WTC11 (cell line): ENCODE measurements around the gene FES. TPM values are rescaled to one million over a fixed set of nuclear protein-coding genes. Genes with fewer than 3 reads are reported as not detected.
"Not testable (repeated sequence)": the region's sequence is repeated elsewhere in the genome, so short reads cannot be mapped to it uniquely, and the experiment has no call there.

Experiments
- ATAC-seq: fragments of 200-7000 bp; cut with Tn5 transposase; 2 replicates; pipeline ENCODE4 v1.10.0; 2021; ENCODE audit warnings: mild to moderate bottlenecking, moderate library complexity
- CTCF ChIA-PET: fragments of 300-600 bp; sonication (Branson Sonifier 250); formaldehyde crosslinking; loops from one replicate; lab custom pipeline; 2021; ENCODE audit warnings: antibody characterized with exemption; lab: Charles Lee
- POLR2A ChIA-PET: fragments of 350-600 bp; sonication (Branson Sonifier 250); formaldehyde crosslinking; loops from one replicate; lab custom pipeline; 2021; ENCODE audit warnings: antibody characterized with exemption; lab: Charles Lee
- DNase-seq: peaks from one replicate; pipeline ENCODE4 v3.0.0; 2021; ENCODE audit warnings: low spot score
- H3K27ac Mint-ChIP-seq: 2 replicates; pipeline ENCODE4 v1.8.0; 2021; ENCODE audit warnings: mixed read lengths
- H3K27me3 Mint-ChIP-seq: 2 replicates; pipeline ENCODE4 v1.8.0; 2021; ENCODE audit warnings: low read depth, mild to moderate bottlenecking, moderate library complexity, mixed read lengths
- H3K36me3 Mint-ChIP-seq: 2 replicates; pipeline ENCODE4 v1.8.0; 2021; ENCODE audit warnings: mixed read lengths
- H3K4me1 Mint-ChIP-seq: 2 replicates; pipeline ENCODE4 v1.8.0; 2022; ENCODE audit warnings: mixed read lengths
- H3K4me3 Mint-ChIP-seq: 2 replicates; pipeline ENCODE4 v1.8.0; 2021; ENCODE audit warnings: mild to moderate bottlenecking, moderate library complexity, mixed read lengths
- H3K9me3 Mint-ChIP-seq: 2 replicates; pipeline ENCODE4 v1.8.0; 2021; ENCODE audit warnings: mixed read lengths
- ATF3 ChIP-seq: sonication (generic); formaldehyde crosslinking; conservative IDR thresholded peaks from 2 replicates; pipeline ENCODE4 v1.8.1; 2022; ENCODE audit warnings: mild to moderate bottlenecking, missing genetic modification reagents
- ATF6 ChIP-seq: sonication (generic); formaldehyde crosslinking; IDR thresholded peaks from 2 replicates; pipeline ENCODE4 v1.8.1; 2023; ENCODE audit warnings: mild to moderate bottlenecking, missing genetic modification reagents
- EMX1 ChIP-seq: fragments of 250-450 bp; sonication (Bioruptor Pico); IDR thresholded peaks from 2 replicates; pipeline ENCODE4 v1.8.0; 2021; ENCODE audit warnings: mild to moderate bottlenecking
- ERG ChIP-seq: fragments of 250-450 bp; sonication (Bioruptor Pico); IDR thresholded peaks from 2 replicates; pipeline ENCODE4 v1.8.0; 2021; ENCODE audit warnings: mild to moderate bottlenecking
- ESRRA ChIP-seq: sonication (generic); formaldehyde crosslinking; IDR thresholded peaks from 2 replicates; pipeline ENCODE4 v1.8.1; 2022; ENCODE audit warnings: mild to moderate bottlenecking, missing genetic modification reagents, borderline replicate concordance
- GABPB1 ChIP-seq: sonication (generic); formaldehyde crosslinking; IDR thresholded peaks from 2 replicates; pipeline ENCODE4 v1.8.1; 2023; ENCODE audit warnings: mild to moderate bottlenecking, missing genetic modification reagents
- KAT7 ChIP-seq: sonication (generic); formaldehyde crosslinking; IDR thresholded peaks from 2 replicates; pipeline ENCODE4 v1.8.1; 2023; ENCODE audit warnings: missing genetic modification reagents, mild to moderate bottlenecking, borderline replicate concordance
- NFYB ChIP-seq: sonication (generic); formaldehyde crosslinking; conservative IDR thresholded peaks from 2 replicates; pipeline ENCODE4 v1.8.0; 2022; ENCODE audit warnings: low read depth, missing genetic modification reagents
- SMAD4 ChIP-seq: sonication (generic); formaldehyde crosslinking; IDR thresholded peaks from 2 replicates; pipeline ENCODE4 v1.8.0; 2022; ENCODE audit warnings: mild to moderate bottlenecking, missing genetic modification reagents
- USF1 ChIP-seq: sonication (generic); formaldehyde crosslinking; IDR thresholded peaks from 2 replicates; pipeline ENCODE4 v1.8.0; 2022; ENCODE audit warnings: mild to moderate bottlenecking, missing genetic modification reagents
- ZBTB21 ChIP-seq: sonication (generic); formaldehyde crosslinking; IDR thresholded peaks from 2 replicates; pipeline ENCODE4 v1.8.1; 2023; ENCODE audit warnings: mild to moderate bottlenecking, missing genetic modification reagents, borderline replicate concordance
- ZNF219 ChIP-seq: sonication (generic); formaldehyde crosslinking; IDR thresholded peaks from 2 replicates; pipeline ENCODE4 v1.8.0; 2023; ENCODE audit warnings: missing genetic modification reagents, mild to moderate bottlenecking, borderline replicate concordance
- ZNF281 ChIP-seq: sonication (generic); formaldehyde crosslinking; IDR thresholded peaks from 2 replicates; pipeline ENCODE4 v1.8.0; 2023; ENCODE audit warnings: mild to moderate bottlenecking, missing genetic modification reagents
- ZNF532 ChIP-seq: fragments of 250-450 bp; sonication (Bioruptor Pico); IDR thresholded peaks from 2 replicates; pipeline ENCODE4 v1.9.0; 2021; ENCODE audit warnings: mild to moderate bottlenecking, borderline replicate concordance
- ZSCAN18 ChIP-seq: fragments of 250-450 bp; sonication (Bioruptor Pico); IDR thresholded peaks from 2 replicates; pipeline ENCODE4 v2.1.2; 2022; ENCODE audit warnings: mild to moderate bottlenecking, moderate library complexity
- total RNA-seq: library from RNA; stranded (reverse); gene quantifications from 3 replicates; pipeline ENCODE4 v1.2.3, GENCODE V29; 2021

Gene FES
- total RNA-seq, 1 experiment from 2014 or later = 10.0 TPM

GRCh38 chr15:90895571-90896117, 11.3 kb downstream of the FES start:
- TF ChIP-seq EMX1 (CRISPR knock-in tag) = no peak
- no peak for TF ChIP-seq ZBTB21 (CRISPR knock-in tag)
- TF ChIP-seq SMAD4 (CRISPR knock-in tag) = no peak
- TF ChIP-seq GABPB1 = no peak
- no peak for TF ChIP-seq ZSCAN18 (CRISPR knock-in tag)
- no peak for TF ChIP-seq USF1 (CRISPR knock-in tag)
- TF ChIP-seq ZNF532 = no peak
- TF ChIP-seq ATF6 (CRISPR knock-in tag) = no peak
- TF ChIP-seq NFYB (CRISPR knock-in tag) = no peak
- TF ChIP-seq ZNF219 (CRISPR knock-in tag) = no peak
- no peak for TF ChIP-seq ESRRA
- TF ChIP-seq ERG (CRISPR knock-in tag) = no peak
- TF ChIP-seq ATF3 (CRISPR knock-in tag) = no peak
- no peak for TF ChIP-seq KAT7 (CRISPR knock-in tag)
- TF ChIP-seq ZNF281 (CRISPR knock-in tag) = no peak
- Mint-ChIP-seq H3K4me1 (no peaks in the 10 kb centered on the region), H3K27me3 (0 out of 2 replicates have a peak, but pooled peaks cover 3% of the 10 kb centered on the region), H3K27ac (no peak overlapping the region), H3K36me3 (no peaks in the 10 kb centered on the region), H3K4me3 (no peak overlapping the region), H3K9me3 (no peaks in the 10 kb centered on the region)
- no peak for DNase-seq
- POLR2A ChIA-PET = interaction anchor here (1.1 kb wide), 1 partner anchor 36 kb away, joined by 3 read pairs; no protein-coding TSS in a partner anchor
- CTCF ChIA-PET = interaction anchor here (0.6 to 5.5 kb wide), 13 partner anchors 8 to 253 kb away, joined by 3 to 63 read pairs (median 4); partner anchors contain the start of genes HDDC3, MAN2A2, RCCD1 and UNC45A
- ATAC-seq = peak; percentile 69

GRCh38 chr15:90897131-90897655, 12.9 kb downstream of the FES start:
- H3K27ac Mint-ChIP-seq, H3K36me3 Mint-ChIP-seq, POLR2A ChIA-PET, H3K9me3 Mint-ChIP-seq, ATAC-seq, H3K4me3 Mint-ChIP-seq, DNase-seq: not testable (repeated sequence)
- Mint-ChIP-seq H3K27me3 (peaks cover 11% of the 10 kb centered on the region), H3K4me1 (peaks cover 11% of the 10 kb centered on the region)
- CTCF ChIA-PET = interaction anchor here (1.5 to 5.5 kb wide), 2 partner anchors 36 to 249 kb away, joined by 4 to 63 read pairs; partner anchors contain the start of genes HDDC3 and UNC45A
